DND-41 (cell line): ENCODE results near the gene F13A1.

Experiments
- EZH2 ChIP-seq: IDR thresholded peaks from 3 replicates; pipeline ENCODE4 v1.6.1; 2012; ENCODE audit warnings: borderline replicate concordance, low read depth, mild to moderate bottlenecking, moderate library complexity, low read length, inconsistent platforms; ENCODE audit not compliant: severe bottlenecking
- TF ChIP-seq, protein P1 (sequence below): IDR thresholded peaks from 2 replicates; pipeline ENCODE4 v1.5.1; 2012; ENCODE audit warnings: borderline replicate concordance, low read length, moderate library complexity, mild to moderate bottlenecking; ENCODE audit not compliant: poor library complexity, severe bottlenecking; ENCODE audit errors: extremely low read depth

DNA sequence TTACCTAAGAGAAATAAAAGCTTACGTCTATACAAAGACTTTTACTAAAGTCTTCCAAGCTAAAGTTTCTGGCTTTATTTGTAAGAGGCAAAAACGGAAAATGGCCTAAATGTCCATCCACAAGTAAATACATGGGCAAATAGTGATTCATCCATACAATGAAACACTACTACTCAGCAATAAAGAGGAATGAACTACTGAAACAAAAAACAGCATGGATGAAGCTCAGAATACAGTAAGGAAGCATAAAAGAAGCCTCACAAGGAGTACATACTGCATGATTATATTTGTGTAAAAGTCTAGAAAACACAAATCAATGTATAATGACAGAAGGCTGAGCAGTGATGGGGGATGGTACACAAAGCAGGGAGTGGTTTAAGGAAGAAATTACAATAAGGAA lies 84.7 kb downstream of the F13A1 start:
- TF ChIP-seq, protein P1, sequence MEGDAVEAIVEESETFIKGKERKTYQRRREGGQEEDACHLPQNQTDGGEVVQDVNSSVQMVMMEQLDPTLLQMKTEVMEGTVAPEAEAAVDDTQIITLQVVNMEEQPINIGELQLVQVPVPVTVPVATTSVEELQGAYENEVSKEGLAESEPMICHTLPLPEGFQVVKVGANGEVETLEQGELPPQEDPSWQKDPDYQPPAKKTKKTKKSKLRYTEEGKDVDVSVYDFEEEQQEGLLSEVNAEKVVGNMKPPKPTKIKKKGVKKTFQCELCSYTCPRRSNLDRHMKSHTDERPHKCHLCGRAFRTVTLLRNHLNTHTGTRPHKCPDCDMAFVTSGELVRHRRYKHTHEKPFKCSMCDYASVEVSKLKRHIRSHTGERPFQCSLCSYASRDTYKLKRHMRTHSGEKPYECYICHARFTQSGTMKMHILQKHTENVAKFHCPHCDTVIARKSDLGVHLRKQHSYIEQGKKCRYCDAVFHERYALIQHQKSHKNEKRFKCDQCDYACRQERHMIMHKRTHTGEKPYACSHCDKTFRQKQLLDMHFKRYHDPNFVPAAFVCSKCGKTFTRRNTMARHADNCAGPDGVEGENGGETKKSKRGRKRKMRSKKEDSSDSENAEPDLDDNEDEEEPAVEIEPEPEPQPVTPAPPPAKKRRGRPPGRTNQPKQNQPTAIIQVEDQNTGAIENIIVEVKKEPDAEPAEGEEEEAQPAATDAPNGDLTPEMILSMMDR: no peak
- no peak for TF ChIP-seq EZH2
